GM12878 (cell line): ENCODE results near the gene TMEM236. TPM values are rescaled to one million over a fixed set of nuclear protein-coding genes. Genes with fewer than 3 reads are reported as not detected.

Experiments used
- ATAC-seq: fragments of 200-7000 bp; cut with Tn5 transposase; 3 replicates; pipeline ENCODE4 v1.9.1; 2020; ENCODE audit warnings: mild to moderate bottlenecking, moderate library complexity
- BruUV-seq: library from RNA; stranded (reverse); fragments of 400-500 nt; replicated peaks from 2 replicates; lab custom pipeline; 2021; lab: Mats Ljungman, UMichigan
- CTCF ChIA-PET: fragments of 300-600 bp; sonication (Branson Sonifier 250); formaldehyde crosslinking; extraction: SDS; loops from one replicate; lab custom pipeline; 2021; ENCODE audit warnings: inconsistent platforms; lab: Yijun Ruan, JAX
- POLR2A ChIA-PET: fragments of 350-600 bp; formaldehyde crosslinking; extraction: SDS; loops from one replicate; lab custom pipeline; 2021; ENCODE audit warnings: inconsistent platforms; lab: Charles Lee
- RAD21 ChIA-PET: fragments of 300-600 bp; sonication (Branson Sonifier 250); formaldehyde crosslinking; loops from one replicate; lab custom pipeline; 2023; ENCODE audit warnings: antibody characterized with exemption; ENCODE audit not compliant: unreplicated experiment; lab: Charles Lee
- SMC1A ChIA-PET: fragments of 300-600 bp; sonication (Branson Sonifier 250); formaldehyde crosslinking; loops from one replicate; lab custom pipeline; 2023; ENCODE audit not compliant: unreplicated experiment, uncharacterized antibody; lab: Charles Lee
- DNase-seq: peaks from one replicate; pipeline ENCODE4 v3.0.0-alpha.2; 2011; ENCODE audit warnings: low read depth, low spot score
- FAIRE-seq: peaks from 3 replicates; lab custom pipeline; 2011; peaks lifted over from hg19 to GRCh38; lab: Jason Lieb, UNC
- H2AFZ ChIP-seq: 2 replicates; pipeline ENCODE4 v1.6.0; 2011; ENCODE audit warnings: low read depth, low read length, control low read depth; ENCODE audit not compliant: control insufficient read depth
- H3K27ac ChIP-seq: 2 replicates; pipeline ENCODE4 v1.5.1; 2011; ENCODE audit warnings: control low read depth; ENCODE audit not compliant: control insufficient read depth, insufficient read depth
- H3K27me3 ChIP-seq, 2 experiments: replicated peaks in 1 of 2; 2 replicates each; pipeline versions ENCODE4 v1.6.0 to v1.6.1; 2011; ENCODE audit warnings: low read length in 1 of 2; ENCODE audit not compliant: control insufficient read depth in 2 of 2, insufficient read depth in 2 of 2
- H3K36me3 ChIP-seq, 2 experiments: 2 replicates each; pipeline ENCODE4 v1.5.1; 2011; ENCODE audit warnings: low read length in 1 of 2; ENCODE audit not compliant: control insufficient read depth in 2 of 2, insufficient read depth in 2 of 2
- H3K4me1 ChIP-seq: 2 replicates; pipeline ENCODE4 v1.6.1; 2011; ENCODE audit warnings: mild to moderate bottlenecking, low read length, moderate library complexity, mixed read lengths; ENCODE audit not compliant: control insufficient read depth, insufficient read depth
- H3K4me2 ChIP-seq: 2 replicates; pipeline ENCODE4 v1.6.0; 2011; ENCODE audit warnings: control low read depth; ENCODE audit not compliant: control insufficient read depth, insufficient read depth
- H3K4me3 ChIP-seq: fragments of 200-600 bp; sonication (generic); 2 replicates; pipeline ENCODE4 v1.5.1; 2016
- H3K79me2 ChIP-seq: 2 replicates; pipeline ENCODE4 v1.6.0; 2011; ENCODE audit warnings: low read length; ENCODE audit not compliant: control insufficient read depth, insufficient read depth
- H3K9ac ChIP-seq: 2 replicates; pipeline ENCODE4 v1.8.0; 2011; ENCODE audit warnings: low read length, control low read depth, mixed read lengths; ENCODE audit not compliant: control insufficient read depth, insufficient read depth
- H3K9me3 ChIP-seq: replicated peaks from 3 replicates; pipeline ENCODE4 v1.5.1; 2011; ENCODE audit warnings: mild to moderate bottlenecking, low read length; ENCODE audit not compliant: control insufficient read depth, insufficient read depth
- H4K20me1 ChIP-seq: 2 replicates; pipeline ENCODE4 v1.6.0; 2011; ENCODE audit not compliant: control insufficient read depth, insufficient read depth
- CREM ChIP-seq: IDR thresholded peaks from 2 replicates; pipeline ENCODE4 v1.6.1; 2014; ENCODE audit warnings: antibody characterized with exemption, low read depth
- E2F8 ChIP-seq: fragments of 450-650 bp; IDR thresholded peaks from 2 replicates; pipeline ENCODE4 v1.6.1; 2018; ENCODE audit warnings: mild to moderate bottlenecking, low read depth, moderate library complexity; ENCODE audit not compliant: partially characterized antibody
- JUNB ChIP-seq: IDR thresholded peaks from 2 replicates; pipeline ENCODE4 v1.6.1; 2016; ENCODE audit warnings: antibody characterized with exemption, mild to moderate bottlenecking
- NFIC ChIP-seq: IDR thresholded peaks from 2 replicates; pipeline ENCODE4 v1.6.1; 2012; ENCODE audit warnings: low read depth, mild to moderate bottlenecking, inconsistent platforms, low read length, moderate library complexity
- NFXL1 ChIP-seq: fragments of 450-650 bp; IDR thresholded peaks from 2 replicates; pipeline ENCODE4 v1.6.1; 2017; ENCODE audit warnings: antibody characterized with exemption, mild to moderate bottlenecking, borderline replicate concordance
- NR2C2 ChIP-seq: IDR thresholded peaks from 2 replicates; pipeline ENCODE4 v1.6.1; 2011; ENCODE audit warnings: borderline replicate concordance, low read depth; ENCODE audit not compliant: control insufficient read depth, insufficient read length
- RFX5 ChIP-seq: IDR thresholded peaks from 2 replicates; pipeline ENCODE4 v1.6.1; 2011; ENCODE audit warnings: low read depth, low read length, improper control_type of control experiment
- SMAD5 ChIP-seq: IDR thresholded peaks from 2 replicates; pipeline ENCODE4 v1.6.1; 2016; ENCODE audit warnings: antibody characterized with exemption, low read depth
- WRNIP1 ChIP-seq: IDR thresholded peaks from 2 replicates; pipeline ENCODE4 v1.6.1; 2011; ENCODE audit warnings: low read depth, low read length, improper control_type of control experiment, borderline replicate concordance
- YBX1 ChIP-seq: fragments of 450-650 bp; IDR thresholded peaks from 2 replicates; pipeline ENCODE4 v1.6.1; 2016; ENCODE audit warnings: antibody characterized with exemption
- ZBED1 ChIP-seq: IDR thresholded peaks from 2 replicates; pipeline ENCODE4 v1.6.1; 2016; ENCODE audit warnings: borderline replicate concordance
- ZNF24 ChIP-seq: fragments of 450-650 bp; IDR thresholded peaks from 2 replicates; pipeline ENCODE4 v1.6.1; 2017; ENCODE audit warnings: antibody characterized with exemption, mild to moderate bottlenecking
- WGBS: methylation state at CpG from one replicate; pipeline ENCODE4 v1.1.6; 2016; ENCODE audit warnings: low lambda C conversion rate; ENCODE audit not compliant: insufficient replicate concordance, insufficient coverage; ENCODE audit errors: missing lambda C conversion rate; 5-methylcytosine and 5-hydroxymethylcytosine counted together
- in situ Hi-C: fragments of 300-500 bp; cut with MboI; formaldehyde crosslinking; loops from 9 replicates; pipeline ENCODE4 v1.14.3; 2018; ENCODE audit warnings: mixed read lengths
- intact Hi-C: fragments of 100-400 bp; cut with micrococcal nuclease; formaldehyde crosslinking; loops from one replicate; pipeline ENCODE4 v1.14.2; 2022; ENCODE audit not compliant: unreplicated experiment
- polyA plus RNA-seq, 11 experiments: library from polyadenylated mRNA; depleted of rRNA in 4 of 11; unstranded in 6 of 11; stranded (reverse) in 5 of 11; fragments of >200 nt; fragmentation: Nextera tagmentation in 4 of 11; fragmentation: Illumina TruSeq in 1 of 11; extraction: Ambion mirVana in 4 of 11; extraction: Trizol in 1 of 11; gene quantifications; 1 replicate in 1 of 11; 2 replicates in 10 of 11; pipeline versions ENCODE4 v1.2.1 to v1.2.3, GENCODE V29; 2011 to 2016; ENCODE audit warnings: inconsistent platforms in 2 of 11, missing spikeins in 2 of 11, low read depth in 1 of 11
- total RNA-seq, 4 experiments: library from RNA; depleted of rRNA in 3 of 4; stranded (reverse); fragments of >200 nt in 3 of 4; fragmentation: Illumina TruSeq in 1 of 4; extraction: Trizol in 1 of 4; gene quantifications; 2 replicates each; pipeline versions ENCODE4 v1.2.1 to v1.2.3, GENCODE V29; 2013 to 2021
- TF ChIP-seq, protein P1 (sequence below): IDR thresholded peaks from 2 replicates; pipeline ENCODE4 v1.6.1; 2011; ENCODE audit warnings: low read depth, mild to moderate bottlenecking, low read length, moderate library complexity, borderline replicate concordance; ENCODE audit errors: extremely low read depth

The TMEM236 gene
- total and polyA plus RNA-seq, 10 of the 15 experiments (the other 5 are each of a cell fraction or from before 2014, with no cell fraction given), result 0.03 TPM; not detected in 9

DNA sequence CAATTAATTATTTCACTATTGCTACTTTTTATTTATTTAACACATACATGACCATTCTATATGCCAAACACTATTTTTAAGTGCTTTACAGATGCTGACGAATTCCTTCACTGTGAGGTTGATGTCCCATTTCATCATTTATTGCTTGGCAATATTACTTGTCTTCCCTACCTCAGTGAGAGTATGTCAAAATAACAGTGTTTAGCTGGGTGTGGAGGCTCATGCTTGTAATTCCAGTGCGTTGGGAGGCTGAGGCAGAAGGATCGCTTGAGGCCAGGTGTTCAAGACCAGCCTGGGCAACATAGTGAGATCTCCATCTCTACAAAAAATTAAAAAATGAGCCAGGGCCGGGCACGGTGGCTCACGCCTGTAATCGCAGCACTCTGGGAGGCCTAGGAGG is 37.4 kb downstream of the TMEM236 start:
- CTCF ChIA-PET, result interaction anchor here (1.0 kb wide), 1 partner anchor 208 kb away, joined by 3 read pairs; no protein-coding TSS in a partner anchor
- SMC1A ChIA-PET, result no interaction called here

GRCh38 chr10:17790651-17791050 is 38.6 kb downstream of the TMEM236 start:
- POLR2A ChIA-PET, result no interaction called here
- Histone ChIP-seq H3K4me2 (no peak overlapping the region), H2AFZ (no peak overlapping the region), H3K4me1 (no peaks in the 10 kb centered on the region), H3K9ac (no peak overlapping the region), H4K20me1 (no peaks in the 10 kb centered on the region), H3K9me3 (no peaks in the 10 kb centered on the region), H3K36me3 (no peaks in the 10 kb centered on the region), H3K4me3 (no peak overlapping the region), H3K27me3 (no peaks in the 10 kb centered on the region; a peak in 1 of 4 replicates), H3K79me2 (no peaks in the 10 kb centered on the region), H3K27ac (no peak overlapping the region)
- RAD21 ChIA-PET, result interaction anchor here (1.2 kb wide), 1 partner anchor 522 kb away, joined by 3 read pairs; no protein-coding TSS in a partner anchor
- no TSS peak for BruUV-seq
- 48% methylated on average over 2 of the region's 2 CpGs for WGBS
- DNase-seq (no peak), FAIRE-seq (no peak), ATAC-seq (no peak)
- intact Hi-C loops, result no loop called here
- SMC1A ChIA-PET, result no interaction called here
- in situ Hi-C loops, result no loop called here
- CTCF ChIA-PET, result no interaction called here
- TF ChIP-seq NR2C2, result no peak
- no peak for TF ChIP-seq CREM
- no peak for TF ChIP-seq E2F8
- no peak for TF ChIP-seq YBX1
- TF ChIP-seq, protein P1, sequence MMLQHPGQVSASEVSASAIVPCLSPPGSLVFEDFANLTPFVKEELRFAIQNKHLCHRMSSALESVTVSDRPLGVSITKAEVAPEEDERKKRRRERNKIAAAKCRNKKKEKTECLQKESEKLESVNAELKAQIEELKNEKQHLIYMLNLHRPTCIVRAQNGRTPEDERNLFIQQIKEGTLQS, result no peak
- TF ChIP-seq JUNB, result no peak
- TF ChIP-seq NFXL1, result no peak
- no peak for TF ChIP-seq SMAD5
- TF ChIP-seq RFX5, result no peak
- TF ChIP-seq NFIC, result no peak
- no peak for TF ChIP-seq ZBED1
- no peak for TF ChIP-seq WRNIP1

More for the DNA sequence above, 37.4 kb downstream of the TMEM236 start:
- ChIA-PET RAD21 (interaction anchor here (1.2 kb wide), 1 partner anchor 523 kb away, joined by 3 read pairs; no protein-coding TSS in a partner anchor), POLR2A (no interaction called here)
- no peaks in the 10 kb centered on the region for H3K36me3 ChIP-seq
- no TSS peak for BruUV-seq
- FAIRE-seq (no peak), DNase-seq (no peak), ATAC-seq (no peak)
- no peaks in the 10 kb centered on the region for H3K9me3 ChIP-seq
- H4K20me1 ChIP-seq, result no peaks in the 10 kb centered on the region
- no peaks in the 10 kb centered on the region; a peak in 1 of 4 replicates for H3K27me3 ChIP-seq
- WGBS, result 47% methylated on average over 7 of the region's 7 CpGs
- no peak overlapping the region for H3K4me2 ChIP-seq
- H3K4me1 ChIP-seq, result no peaks in the 10 kb centered on the region
- in situ Hi-C loops (no loop called here), intact Hi-C loops (no loop called here)
- TF ChIP-seq ZNF24, result no peak
- H3K79me2 ChIP-seq, result no peaks in the 10 kb centered on the region
- H3K9ac ChIP-seq, result no peak overlapping the region
- no peak overlapping the region for H2AFZ ChIP-seq
- no peak overlapping the region for H3K4me3 ChIP-seq
- H3K27ac ChIP-seq, result no peak overlapping the region
